Activated B cell treated with CpG ODN at 0.5 μM for 24 hours (primary cell): Measurements from ENCODE around the gene BICD1. TPM values are rescaled to one million over a fixed set of nuclear protein-coding genes. Genes with fewer than 3 reads are reported as not detected.
"Not testable (repeated sequence)": the region's sequence is repeated elsewhere in the genome, so short reads cannot be mapped to it uniquely, and the experiment has no call there.

ENCODE experiments used
- ATAC-seq: fragments of 200-7000 bp; cut with Tn5 transposase; one replicate; pipeline ENCODE4 v1.10.0; 2021; ENCODE audit warnings: low read depth, mild to moderate bottlenecking, moderate library complexity
- CTCF ChIA-PET: fragments of 350-600 bp; sonication (Branson Sonifier 250); formaldehyde crosslinking; loops from one replicate; lab custom pipeline; 2021; ENCODE audit warnings: antibody characterized with exemption; lab: Charles Lee
- POLR2A ChIA-PET: fragments of 350-600 bp; sonication (Branson Sonifier 250); formaldehyde crosslinking; loops from one replicate; lab custom pipeline; 2021; ENCODE audit warnings: antibody characterized with exemption; lab: Charles Lee
- DNase-seq: peaks from one replicate; pipeline ENCODE4 v3.0.0; 2022
- H3K27ac Mint-ChIP-seq: one replicate; pipeline ENCODE4 v1.8.0; 2020; ENCODE audit warnings: mixed read lengths
- H3K27me3 Mint-ChIP-seq: one replicate; pipeline ENCODE4 v1.8.0; 2021; ENCODE audit warnings: mixed read lengths
- H3K36me3 Mint-ChIP-seq: one replicate; pipeline ENCODE4 v1.8.0; 2021; ENCODE audit warnings: low read depth, mixed read lengths
- H3K4me1 Mint-ChIP-seq: one replicate; pipeline ENCODE4 v1.8.0; 2021; ENCODE audit warnings: mixed read lengths
- H3K4me3 Mint-ChIP-seq: one replicate; pipeline ENCODE4 v1.8.0; 2020; ENCODE audit warnings: mild to moderate bottlenecking, mixed read lengths
- H3K9me3 Mint-ChIP-seq: one replicate; pipeline ENCODE4 v1.8.0; 2020; ENCODE audit warnings: mixed read lengths
- CTCF ChIP-seq: fragments of 200-600 bp; IDR thresholded peaks from one replicate; pipeline ENCODE4 v1.8.0; 2022; ENCODE audit warnings: antibody characterized with exemption, mild to moderate bottlenecking
- intact Hi-C: fragments of 100-400 bp; cut with micrococcal nuclease; formaldehyde crosslinking; loops from one replicate; pipeline ENCODE4 v1.15.1; 2024
- total RNA-seq: library from RNA; stranded (reverse); gene quantifications from 2 replicates; pipeline ENCODE4 v1.2.3, GENCODE V29; 2022

The BICD1 gene
- total RNA-seq, 1 donor from 2014 or later: 67.6 TPM

- intact Hi-C loops: no loop called here
- CTCF ChIA-PET: no interaction called here
- peaks cover 2% of the 10 kb centered on the region for H3K4me1 Mint-ChIP-seq
- ATAC-seq: no peak
- TF ChIP-seq CTCF: no peak
- POLR2A ChIA-PET: interaction anchor here (0.6 kb wide), 1 partner anchor 231 kb away, joined by 3 read pairs; no protein-coding TSS in a partner anchor
- no peak overlapping the region for H3K4me3 Mint-ChIP-seq
- no peak for DNase-seq
- H3K36me3 Mint-ChIP-seq: peaks cover 8% of the 10 kb centered on the region
- H3K9me3 Mint-ChIP-seq: no peaks in the 10 kb centered on the region
- no peak overlapping the region for H3K27ac Mint-ChIP-seq
- H3K27me3 Mint-ChIP-seq: no peaks in the 10 kb centered on the region
Observed at GRCh38 chr12:32181498-32182175, 75.0 kb downstream of the BICD1 start.

GRCh38 chr12:32183650-32184049 is 77.0 kb downstream of the BICD1 start:
- Mint-ChIP-seq H3K27me3 (no peaks in the 10 kb centered on the region), H3K4me1 (peaks cover 2% of the 10 kb centered on the region), H3K4me3 (no peak overlapping the region), H3K36me3 (peaks cover 13% of the 10 kb centered on the region), H3K9me3 (no peaks in the 10 kb centered on the region), H3K27ac (no peak overlapping the region)
- ChIA-PET POLR2A (no interaction called here), CTCF (no interaction called here)
- no peak for DNase-seq
- intact Hi-C loops: no loop called here
- no peak for ATAC-seq
- no peak for TF ChIP-seq CTCF

GRCh38 chr12:32187127-32187526 is 80.5 kb downstream of the BICD1 start:
- H3K4me1 Mint-ChIP-seq, H3K9me3 Mint-ChIP-seq, intact Hi-C loops, H3K27ac Mint-ChIP-seq, H3K27me3 Mint-ChIP-seq, H3K4me3 Mint-ChIP-seq, POLR2A ChIA-PET, CTCF ChIA-PET, DNase-seq, ATAC-seq: not testable (repeated sequence)
- H3K36me3 Mint-ChIP-seq: peaks cover 13% of the 10 kb centered on the region

- Mint-ChIP-seq H3K4me1 (no peaks in the 10 kb centered on the region), H3K36me3 (peaks cover 31% of the 10 kb centered on the region), H3K9me3 (peaks cover 13% of the 10 kb centered on the region), H3K27ac (no peak overlapping the region), H3K4me3 (no peak overlapping the region), H3K27me3 (no peaks in the 10 kb centered on the region)
- intact Hi-C loops: no loop called here
- DNase-seq: no peak
- ATAC-seq: no peak
- ChIA-PET POLR2A (no interaction called here), CTCF (no interaction called here)
- TF ChIP-seq CTCF: no peak
Observed at GRCh38 chr12:32191445-32191844, 84.8 kb downstream of the BICD1 start.

- ChIA-PET CTCF (no interaction called here), POLR2A (no interaction called here)
- intact Hi-C loops: no loop called here
- ATAC-seq: no peak
- Mint-ChIP-seq H3K27me3 (no peaks in the 10 kb centered on the region), H3K9me3 (peaks cover 13% of the 10 kb centered on the region), H3K27ac (no peak overlapping the region), H3K4me1 (peaks cover 4% of the 10 kb centered on the region), H3K4me3 (no peak overlapping the region), H3K36me3 (peaks cover 30% of the 10 kb centered on the region)
- DNase-seq: no peak
- TF ChIP-seq CTCF: no peak
Observed at GRCh38 chr12:32196250-32197198, 89.9 kb downstream of the BICD1 start.
